ENCODE data around the gene RBM20. TPM values are rescaled to one million over a fixed set of nuclear protein-coding genes. Genes with fewer than 3 reads are reported as not detected.

Gene RBM20
- total and polyA plus RNA-seq, 10 of the 15 experiments (the other 5 are each of a cell fraction or from before 2014, with no cell fraction given): 0.04 to 0.26 (median 0.15) TPM

GRCh38 chr10:110615057-110615747, 28.9 kb upstream of the RBM20 start:
- ATAC-seq: no peak
- Histone ChIP-seq H3K27ac (ENCODE audit: control insufficient read depth, insufficient read depth) (no peak overlapping the region), H3K79me2 (ENCODE audit: control insufficient read depth, insufficient read depth, low read length) (no peaks in the 10 kb centered on the region), H3K4me3 (no peak overlapping the region), H2AFZ (ENCODE audit: control insufficient read depth, low read depth, low read length) (no peak overlapping the region), H3K4me1 (ENCODE audit: control insufficient read depth, insufficient read depth, low read length) (peaks cover 33% of the 10 kb centered on the region), H3K36me3 (ENCODE audit: control insufficient read depth in 2 of 2, insufficient read depth in 2 of 2, low read length in 1 of 2) (no peaks in the 10 kb centered on the region), H3K4me2 (ENCODE audit: control insufficient read depth, insufficient read depth) (no peak overlapping the region), H4K20me1 (ENCODE audit: control insufficient read depth, insufficient read depth) (no peaks in the 10 kb centered on the region), H3K27me3 (replicated peaks in 1 of 2; ENCODE audit: control insufficient read depth in 2 of 2, insufficient read depth in 2 of 2, low read length in 1 of 2) (no peaks in the 10 kb centered on the region), H3K9me3 (replicated peaks; ENCODE audit: control insufficient read depth, insufficient read depth, low read length) (no peaks in the 10 kb centered on the region; the same call in 2 of the 3 replicates), H3K9ac (ENCODE audit: control insufficient read depth, insufficient read depth, low read length) (no peak overlapping the region)
- POLR2A ChIA-PET: interaction anchor here (0.8 to 1.7 kb wide), 2 partner anchors 57 to 159 kb away, joined by 3 to 6 read pairs; no protein-coding TSS in a partner anchor
- no peak for FAIRE-seq
- RAD21 ChIA-PET (ENCODE audit: unreplicated experiment): interaction anchor here (0.8 to 1.7 kb wide), 10 partner anchors 10 to 189 kb away, joined by 3 to 19 read pairs (median 3); no protein-coding TSS in a partner anchor
- SMC1A ChIA-PET (ENCODE audit: uncharacterized antibody, unreplicated experiment): interaction anchor here (0.8 to 6.9 kb wide), 11 partner anchors 9 to 176 kb away, joined by 3 to 98 read pairs (median 4); partner anchors contain the start of gene RBM20
- TF ChIP-seq SMARCA5 (IDR thresholded peaks at IDR 0.05) (no peak), SPI1 (IDR thresholded peaks at IDR 0.05; ENCODE audit: borderline replicate concordance, insufficient read depth, low read depth, low read length) (no peak), SMAD1 (IDR thresholded peaks at IDR 0.05; ENCODE audit: low read depth, partially characterized antibody) (no peak), E2F8 (IDR thresholded peaks at IDR 0.05; ENCODE audit: low read depth, partially characterized antibody) (no peak), PAX5 (IDR thresholded peaks at IDR 0.05; ENCODE audit: borderline replicate concordance, low read depth, low read length) (no peak), RELB (IDR thresholded peaks at IDR 0.05; ENCODE audit: low read depth) (no peak), WRNIP1 (IDR thresholded peaks at IDR 0.05; ENCODE audit: borderline replicate concordance, low read depth, low read length) (no peak), MAX (IDR thresholded peaks at IDR 0.05; ENCODE audit: low read depth, low read length) (no peak), NR2C1 (IDR thresholded peaks at IDR 0.05) (no peak)
- BruUV-seq (replicated peaks): no TSS peak
- DNase-seq (ENCODE audit: low read depth, low spot score): no peak
- intact Hi-C loops (cut with micrococcal nuclease; ENCODE audit: unreplicated experiment) (loop anchor here (10.0 kb wide), 1 partner anchor 400 kb away; no protein-coding TSS in a partner anchor), in situ Hi-C loops (cut with MboI) (loop anchor here (25.0 kb wide), 1 partner anchor 1522 kb away; no protein-coding TSS in a partner anchor)
- WGBS (ENCODE audit: insufficient coverage, insufficient replicate concordance, low lambda C conversion rate, missing lambda C conversion rate): 35% methylated on average over 2 of the region's 2 CpGs
- CTCF ChIA-PET: interaction anchor here (0.6 to 8.0 kb wide), 6 partner anchors 58 to 304 kb away, joined by 3 to 141 read pairs (median 6); partner anchors contain the start of genes BBIP1 and SHOC2

All from GM12878 (cell line).